Measurements from ENCODE around the gene FAT2.

FAT2 gene

GRCh38 chr5:151620461-151620840, 29.3 kb upstream of the FAT2 start:
- H3K4me3 ChIP-seq (ENCODE audit: low read length) = no peak overlapping the region
- TF ChIP-seq CTCF (conservative IDR thresholded peaks at IDR 0.05; ENCODE audit: low read length) = no peak
- no peak for DNase-seq (ENCODE audit: low read depth)

- TF ChIP-seq CTCF (conservative IDR thresholded peaks at IDR 0.05; ENCODE audit: low read length) = no peak
- no peak overlapping the region for H3K4me3 ChIP-seq (ENCODE audit: low read length)
- DNase-seq (ENCODE audit: low read depth) = no peak
These were observed 28.8 kb upstream of the FAT2 start for GRCh38 chr5:151619812-151620460.

- no peak for DNase-seq (ENCODE audit: low read depth)
- H3K4me3 ChIP-seq (ENCODE audit: low read length) = no peak overlapping the region
- TF ChIP-seq CTCF (conservative IDR thresholded peaks at IDR 0.05; ENCODE audit: low read length) = no peak
These were observed 27.8 kb upstream of the FAT2 start for GRCh38 chr5:151618907-151619306.

- DNase-seq (ENCODE audit: low read depth) = no peak
- TF ChIP-seq CTCF (conservative IDR thresholded peaks at IDR 0.05; ENCODE audit: low read length) = no peak
- no peak overlapping the region for H3K4me3 ChIP-seq (ENCODE audit: low read length)
These were observed 26.9 kb upstream of the FAT2 start for GRCh38 chr5:151617841-151618710.

GRCh38 chr5:151617383-151617840, 26.3 kb upstream of the FAT2 start:
- no peak overlapping the region for H3K4me3 ChIP-seq (ENCODE audit: low read length)
- no peak for DNase-seq (ENCODE audit: low read depth)
- TF ChIP-seq CTCF (conservative IDR thresholded peaks at IDR 0.05; ENCODE audit: low read length) = no peak

GRCh38 chr5:151615431-151615830, 24.3 kb upstream of the FAT2 start:
- TF ChIP-seq CTCF (conservative IDR thresholded peaks at IDR 0.05; ENCODE audit: low read length) = no peak
- no peak for DNase-seq (ENCODE audit: low read depth)

GRCh38 chr5:151614565-151614964, 23.4 kb upstream of the FAT2 start:
- no peak for DNase-seq (ENCODE audit: low read depth)

More at GRCh38 chr5:151615431-151615830, 24.3 kb upstream of the FAT2 start:
- no peak overlapping the region for H3K4me3 ChIP-seq (ENCODE audit: low read length)

More at GRCh38 chr5:151614565-151614964, 23.4 kb upstream of the FAT2 start:
- H3K4me3 ChIP-seq (ENCODE audit: low read length) = no peak overlapping the region
- no peak for TF ChIP-seq CTCF (conservative IDR thresholded peaks at IDR 0.05; ENCODE audit: low read length)

Data from AG10803 (cell line).